Psoas muscle (tissue), 8 donors: Measurements from ENCODE around the gene SSC5D. TPM values are rescaled to one million over a fixed set of nuclear protein-coding genes. Genes with fewer than 3 reads are reported as not detected.
A peak's percentile ranks its signal among the peaks of the same experiment; 100 is the strongest.

ENCODE experiments used
- ATAC-seq, 4 donors: fragments of 200-7000 bp; cut with Tn5 transposase; one replicate each; pipeline ENCODE4 v1.9.1; 2020; ENCODE audit warnings: moderate library complexity in 3 of 4, mild to moderate bottlenecking in 2 of 4
- DNase-seq, 2 donors: peaks; one replicate each; pipeline ENCODE4 v3.0.0-alpha.2; 2020
- H3K27ac ChIP-seq: fragments of 200-600 bp; one replicate; pipeline ENCODE4 v1.8.0; 2022
- H3K27me3 ChIP-seq, 3 donors: fragments of 200-600 bp in 1 of 3; one replicate each; pipeline versions ENCODE4 v1.6.1 to v1.8.0; 2013 to 2022; ENCODE audit warnings: low read length in 2 of 3, mild to moderate bottlenecking in 2 of 3, moderate library complexity in 1 of 3; ENCODE audit not compliant: insufficient read depth in 3 of 3
- H3K36me3 ChIP-seq, 2 donors: fragments of 200-600 bp in 1 of 2; one replicate each; pipeline versions ENCODE4 v1.6.1 to v1.8.0; 2013 to 2022; ENCODE audit warnings: low read depth in 1 of 2, mild to moderate bottlenecking in 1 of 2, moderate library complexity in 1 of 2; ENCODE audit not compliant: insufficient read depth in 1 of 2
- H3K4me1 ChIP-seq: fragments of 200-600 bp; one replicate; pipeline ENCODE4 v1.8.0; 2022
- H3K4me3 ChIP-seq: fragments of 200-600 bp; one replicate; pipeline ENCODE4 v1.8.0; 2022; ENCODE audit warnings: mild to moderate bottlenecking
- H3K9me3 ChIP-seq: fragments of 200-600 bp; one replicate; pipeline ENCODE4 v1.8.0; 2022
- CTCF ChIP-seq: fragments of 200-600 bp; IDR thresholded peaks from one replicate; pipeline ENCODE4 v1.8.0; 2022; ENCODE audit warnings: antibody characterized with exemption
- WGBS, 3 donors: extraction: QIAGEN DNeasy Blood & Tissue Kit; methylation state at CpG; one replicate each; pipeline versions ENCODE4 v1.1.6 to v1.1.7; 2013; 5-methylcytosine and 5-hydroxymethylcytosine counted together
- intact Hi-C, 2 donors: fragments of 100-400 bp; cut with DNase I; formaldehyde crosslinking; loops; one replicate each; pipeline versions ENCODE4 v1.11.0 to v1.14.2; 2022
- polyA plus RNA-seq, 3 donors: library from polyadenylated mRNA; stranded (reverse); fragments of 200-250 nt; gene quantifications; one replicate each; pipeline ENCODE4 v1.2.3, GENCODE V29; 2013
- total RNA-seq, 4 donors: library from RNA; stranded (reverse); fragmentation: NEBNext Ultra II Directional in 2 of 4; extraction: Animal tissue kit (Norgen Biotek cat#: 25700) in 2 of 4; gene quantifications; one replicate each; pipeline versions ENCODE4 v1.2.1 to v1.2.4, GENCODE V29; 2021 to 2023
- donor health status: healthy with polysubstance abuse.
- donor health status: DM: no; HTN: no; CAD: no; lungs with moderate emphysema.
- donor health status: Bipolar disorder and iron deficiency.
- donor health status: healthy.
- donor health status: DM: yes; HTN: yes; CAD: no.
- donor health status: DM: no; HTN: no; CAD: no.
- donor health status: DM: no; HTN: no; CAD: no.
- donor health status: DM: yes; HTN: yes; CAD: no.

Gene SSC5D
- total and polyA plus RNA-seq, 7 donors: 0.11 to 4.6 (median 1.2) TPM

DNA sequence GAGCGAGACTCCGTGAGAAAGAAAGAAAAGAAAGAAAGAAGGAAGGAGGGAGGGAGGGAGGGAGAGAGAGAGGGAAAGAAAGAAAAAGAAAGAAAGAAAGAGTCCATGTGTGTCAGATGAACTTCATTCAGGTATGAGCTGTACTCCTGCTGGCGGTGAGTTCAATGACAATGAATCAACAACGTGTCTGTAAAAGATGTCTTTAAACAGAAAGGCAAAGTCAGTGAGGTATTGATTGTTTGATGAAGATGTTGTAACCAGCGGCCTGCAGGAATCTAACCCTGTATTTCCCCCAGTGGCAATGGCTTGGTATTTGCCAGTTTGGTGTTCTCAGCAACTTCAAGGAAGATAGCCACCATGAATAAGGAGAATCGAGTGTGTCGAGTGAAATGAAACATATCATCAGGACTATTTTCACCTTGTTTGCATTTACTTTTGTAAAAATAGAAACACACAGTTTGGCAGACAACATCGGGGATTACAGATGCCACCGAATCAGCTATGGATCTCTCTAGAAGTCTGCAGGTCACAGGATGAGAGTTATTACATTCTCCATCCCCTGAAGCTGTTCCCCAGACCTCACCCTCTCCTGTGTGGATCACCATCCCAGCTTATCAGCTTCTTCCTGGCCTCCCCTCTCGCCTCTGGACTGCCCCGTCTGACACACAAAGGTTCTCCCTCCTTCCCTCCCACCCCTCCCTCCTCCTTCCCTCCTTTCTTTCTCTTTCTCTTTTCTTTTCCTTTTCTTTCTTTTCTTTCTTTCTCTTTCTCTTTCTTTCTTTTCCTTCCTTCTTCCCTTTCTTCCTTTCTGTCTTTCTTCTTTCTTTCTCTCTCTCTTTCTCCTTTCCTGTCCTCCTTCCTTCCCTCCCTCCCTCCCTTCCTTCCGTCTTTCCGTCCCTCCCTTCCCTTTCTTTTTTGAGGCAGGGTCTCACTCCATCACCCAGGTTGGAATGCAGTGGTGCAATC, 65.3 kb downstream of the SSC5D start:
- ATAC-seq (no peak), DNase-seq (no peak)
- Histone ChIP-seq H3K4me3 (no peak overlapping the region), H3K27ac (peak overlapping the region; percentile 80), H3K36me3 (no peaks in the 10 kb centered on the region), H3K9me3 (no peaks in the 10 kb centered on the region), H3K27me3 (no peaks in the 10 kb centered on the region), H3K4me1 (peaks cover 56% of the 10 kb centered on the region)
- intact Hi-C loops: no loop called here
- no peak for TF ChIP-seq CTCF
- 35 to 49% (median 37%) methylated on average over 13 of the region's 13 CpGs for WGBS, 3 donors

DNA sequence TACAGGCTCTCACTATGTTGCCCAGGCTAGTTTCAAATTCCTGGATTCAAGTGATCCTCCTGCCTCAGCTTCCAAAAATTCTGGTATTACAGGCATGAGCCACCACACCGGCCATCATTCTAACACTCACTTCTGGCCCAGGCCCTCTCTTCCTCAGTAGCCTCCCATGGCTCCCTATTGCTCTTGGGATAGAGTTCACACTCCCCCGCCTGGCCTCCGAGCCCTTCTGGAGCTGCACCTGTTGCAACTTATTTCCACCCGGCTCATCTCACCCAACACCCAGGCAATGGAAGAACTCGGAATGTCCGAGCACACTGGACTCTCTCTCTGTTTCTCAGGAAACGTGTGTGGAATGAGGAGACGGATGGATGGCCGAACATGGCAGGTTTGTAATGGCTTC, 66.1 kb downstream of the SSC5D start:
- Histone ChIP-seq H3K4me3 (peak overlapping the region; percentile 31), H3K36me3 (no peaks in the 10 kb centered on the region), H3K27me3 (no peaks in the 10 kb centered on the region), H3K4me1 (peaks cover 48% of the 10 kb centered on the region), H3K27ac (peak overlapping the region; percentile 80), H3K9me3 (no peaks in the 10 kb centered on the region)
- peak in 3 of 4 donors; percentile 23 to 48 (median 32) for ATAC-seq
- TF ChIP-seq CTCF: no peak
- WGBS, 3 donors: 33 to 42% (median 38%) methylated on average over 9 of the region's 9 CpGs
- intact Hi-C loops: no loop called here
- DNase-seq: no peak

GRCh38 chr19:55554741-55555152, 66.5 kb downstream of the SSC5D start:
- Histone ChIP-seq H3K27ac (peak overlapping the region; percentile 80), H3K36me3 (no peaks in the 10 kb centered on the region), H3K9me3 (no peaks in the 10 kb centered on the region), H3K4me1 (peaks cover 43% of the 10 kb centered on the region), H3K4me3 (peak overlapping the region; percentile 31), H3K27me3 (no peaks in the 10 kb centered on the region)
- TF ChIP-seq CTCF: no peak
- 23 to 42% (median 39%) methylated on average over 8 of the region's 8 CpGs for WGBS, 3 donors
- peak in 3 of 4 donors; percentile 50 to 78 (median 51) for ATAC-seq
- no peak for DNase-seq
- intact Hi-C loops: no loop called here

- Histone ChIP-seq H3K27me3 (no peaks in the 10 kb centered on the region), H3K4me1 (peaks cover 15% of the 10 kb centered on the region), H3K36me3 (no peaks in the 10 kb centered on the region), H3K4me3 (no peak overlapping the region), H3K9me3 (no peaks in the 10 kb centered on the region), H3K27ac (no peak overlapping the region)
- WGBS, 3 donors: 74 to 86% (median 85%) methylated on average over 9 of the region's 9 CpGs
- peak in 1 of 2 donors; percentile 6 for DNase-seq
- no peak for ATAC-seq
- intact Hi-C loops: no loop called here
- TF ChIP-seq CTCF: no peak
Measured at GRCh38 chr19:55559684-55560083, 71.4 kb downstream of the SSC5D start.
